BJ (cell line): ENCODE results near the gene IFITM10. TPM values are rescaled to one million over a fixed set of nuclear protein-coding genes. Genes with fewer than 3 reads are reported as not detected.
A peak's percentile ranks its signal among the peaks of the same experiment; 100 is the strongest.

ENCODE experiments used
- CTCF ChIA-PET: fragments of 350-600 bp; formaldehyde crosslinking; extraction: SDS; loops from one replicate; lab custom pipeline; 2021; ENCODE audit warnings: antibody characterized with exemption, inconsistent platforms; lab: Yijun Ruan, JAX
- POLR2A ChIA-PET: fragments of 300-600 bp; sonication (Branson Sonifier 250); formaldehyde crosslinking; extraction: SDS; loops from one replicate; lab custom pipeline; 2021; ENCODE audit warnings: antibody characterized with exemption; lab: Charles Lee
- DNase-seq: peaks from one replicate; pipeline ENCODE4 v3.0.0-alpha.2; 2011; ENCODE audit warnings: low read depth
- H3K27me3 ChIP-seq: 2 replicates; pipeline ENCODE4 v1.6.0; 2011; ENCODE audit warnings: low read length; ENCODE audit not compliant: control insufficient read depth, insufficient read depth
- H3K36me3 ChIP-seq: 2 replicates; pipeline ENCODE4 v1.5.1; 2011; ENCODE audit warnings: low read length; ENCODE audit not compliant: control insufficient read depth, insufficient read depth
- H3K4me3 ChIP-seq: 2 replicates; pipeline ENCODE4 v1.5.1; 2011; ENCODE audit warnings: low read depth, mild to moderate bottlenecking, control low read depth, low read length
- polyA plus RNA-seq: library from polyadenylated mRNA; depleted of rRNA; stranded (reverse); fragments of >200 nt; gene quantifications from 2 replicates; pipeline ENCODE4 v1.2.3, GENCODE V29; 2011
- TF ChIP-seq, protein P1 (sequence below): IDR thresholded peaks from 2 replicates; pipeline ENCODE4 v1.5.1; 2011; ENCODE audit warnings: low read depth, mild to moderate bottlenecking, control low read depth, inconsistent platforms, low read length, moderate library complexity; ENCODE audit not compliant: insufficient read depth

IFITM10 gene
- polyA plus RNA-seq, 1 experiment = 0.22 TPM

DNA sequence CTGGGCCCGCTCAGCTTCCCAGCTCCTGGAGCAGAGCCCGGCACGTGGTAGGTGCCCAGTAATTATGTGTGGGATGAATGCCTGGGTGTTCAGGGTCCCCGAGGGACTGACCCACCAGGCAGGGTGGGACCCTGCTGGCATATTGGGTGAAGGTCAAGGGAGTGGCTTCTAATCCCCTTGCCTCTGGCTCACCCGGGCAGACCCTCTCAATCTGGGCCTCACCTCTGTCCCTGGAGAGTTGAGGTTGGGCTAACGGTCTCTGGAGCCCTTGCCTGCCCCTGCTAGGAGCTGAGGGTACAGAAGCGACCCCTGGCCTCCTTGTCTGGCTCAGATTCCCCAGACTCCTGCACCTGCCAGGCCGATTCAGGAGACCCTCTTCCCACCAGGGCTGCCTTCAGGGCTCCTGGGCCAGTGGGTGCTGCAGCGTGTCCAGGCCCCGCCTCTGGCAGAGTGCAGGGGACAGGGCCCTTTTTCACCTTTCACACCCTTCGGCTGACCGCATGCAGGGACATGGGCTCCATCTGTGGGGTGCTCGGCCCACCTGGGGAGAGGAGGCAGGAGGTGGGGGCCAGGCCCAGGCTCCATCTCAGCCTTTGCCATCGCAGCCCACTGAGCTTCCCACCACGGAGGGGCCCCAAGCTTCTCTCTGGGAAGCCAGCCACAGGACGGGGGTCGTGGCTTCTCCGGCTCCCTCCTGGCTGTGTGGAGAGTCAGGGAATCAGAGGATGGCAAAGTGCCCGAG, 17.2 kb upstream of the IFITM10 start:
- ChIA-PET POLR2A (no interaction called here), CTCF (no interaction called here)
- no peaks in the 10 kb centered on the region for H3K36me3 ChIP-seq
- DNase-seq = no peak
- no peaks in the 10 kb centered on the region for H3K27me3 ChIP-seq
- H3K4me3 ChIP-seq = no peak overlapping the region
- TF ChIP-seq, protein P1, sequence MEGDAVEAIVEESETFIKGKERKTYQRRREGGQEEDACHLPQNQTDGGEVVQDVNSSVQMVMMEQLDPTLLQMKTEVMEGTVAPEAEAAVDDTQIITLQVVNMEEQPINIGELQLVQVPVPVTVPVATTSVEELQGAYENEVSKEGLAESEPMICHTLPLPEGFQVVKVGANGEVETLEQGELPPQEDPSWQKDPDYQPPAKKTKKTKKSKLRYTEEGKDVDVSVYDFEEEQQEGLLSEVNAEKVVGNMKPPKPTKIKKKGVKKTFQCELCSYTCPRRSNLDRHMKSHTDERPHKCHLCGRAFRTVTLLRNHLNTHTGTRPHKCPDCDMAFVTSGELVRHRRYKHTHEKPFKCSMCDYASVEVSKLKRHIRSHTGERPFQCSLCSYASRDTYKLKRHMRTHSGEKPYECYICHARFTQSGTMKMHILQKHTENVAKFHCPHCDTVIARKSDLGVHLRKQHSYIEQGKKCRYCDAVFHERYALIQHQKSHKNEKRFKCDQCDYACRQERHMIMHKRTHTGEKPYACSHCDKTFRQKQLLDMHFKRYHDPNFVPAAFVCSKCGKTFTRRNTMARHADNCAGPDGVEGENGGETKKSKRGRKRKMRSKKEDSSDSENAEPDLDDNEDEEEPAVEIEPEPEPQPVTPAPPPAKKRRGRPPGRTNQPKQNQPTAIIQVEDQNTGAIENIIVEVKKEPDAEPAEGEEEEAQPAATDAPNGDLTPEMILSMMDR = no peak

DNA sequence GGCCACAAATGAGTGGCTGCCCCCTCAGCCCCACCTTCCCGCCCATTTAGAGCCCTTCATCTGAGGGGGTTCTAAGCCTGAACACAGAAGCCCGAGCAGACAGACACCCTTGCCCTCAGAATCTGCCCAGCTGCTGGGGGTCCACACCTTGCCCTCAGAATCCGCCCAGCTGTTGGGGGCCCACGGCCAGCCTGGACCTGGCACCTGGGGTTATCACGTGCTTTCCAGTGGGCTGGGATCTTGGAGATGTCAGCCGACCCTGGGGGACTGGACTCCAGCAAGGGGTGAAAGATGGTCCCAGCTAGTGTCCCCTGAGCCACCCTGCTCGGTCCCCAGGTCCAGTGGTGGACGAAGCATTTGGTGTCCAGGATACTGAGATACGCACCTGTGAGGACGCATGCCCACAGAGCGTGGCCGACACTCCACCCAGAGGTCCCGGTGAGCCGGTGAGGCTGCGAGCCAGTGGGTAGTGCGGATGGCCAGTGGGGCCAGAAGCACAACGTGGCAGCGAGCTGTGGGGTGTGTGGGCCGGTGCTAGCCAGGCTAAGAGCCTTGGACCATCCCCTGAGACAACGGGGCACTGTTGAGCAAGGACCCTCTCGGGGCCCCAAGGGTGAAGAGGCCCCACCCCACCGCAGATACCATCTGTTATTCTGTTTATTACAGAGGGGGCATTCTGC, 16.5 kb upstream of the IFITM10 start:
- TF ChIP-seq, protein P1 = no peak
- Histone ChIP-seq H3K27me3 (no peaks in the 10 kb centered on the region), H3K36me3 (no peaks in the 10 kb centered on the region), H3K4me3 (no peak overlapping the region)
- ChIA-PET POLR2A (no interaction called here), CTCF (no interaction called here)
- DNase-seq = no peak

DNA sequence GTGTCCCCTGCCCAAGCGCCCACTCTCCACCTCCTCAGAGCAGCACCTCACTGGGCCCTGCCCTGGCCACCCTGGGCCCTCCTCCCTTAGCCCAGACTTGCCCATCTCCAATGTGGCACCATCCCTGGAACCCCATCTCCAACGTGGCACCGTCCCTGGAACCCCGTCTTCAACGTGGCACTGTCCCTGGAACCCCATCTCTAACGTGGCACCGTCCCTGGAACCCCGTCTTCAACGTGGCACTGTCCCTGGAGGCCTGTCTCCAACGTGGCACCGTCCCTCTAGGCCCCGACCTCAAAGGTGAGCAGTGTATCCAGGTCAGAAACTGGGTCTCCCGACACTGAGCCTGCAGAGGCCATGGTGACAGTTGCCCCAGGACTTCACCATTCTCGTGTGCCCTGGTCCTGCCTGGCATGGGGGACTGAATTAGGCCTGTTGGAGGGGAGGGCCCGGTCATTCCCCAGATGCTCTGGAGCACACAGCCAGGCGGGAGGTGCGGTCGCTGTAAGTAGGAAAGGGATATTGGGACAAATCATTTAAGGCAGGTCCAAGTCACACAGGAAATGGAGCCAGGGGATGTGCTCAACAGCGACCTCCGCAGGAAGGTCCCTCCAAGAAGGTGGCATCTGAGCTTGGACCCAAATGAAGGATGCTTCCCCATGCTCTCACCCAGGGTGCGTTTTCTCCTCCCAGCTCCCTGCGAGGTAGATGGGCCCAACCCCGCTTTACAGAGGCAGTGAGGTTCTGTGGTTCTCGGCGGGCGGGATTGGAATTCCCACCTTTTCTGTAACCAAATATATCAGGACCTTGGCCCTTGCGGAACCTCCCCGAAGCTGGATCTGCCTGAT, 15.7 kb upstream of the IFITM10 start:
- Histone ChIP-seq H3K36me3 (no peaks in the 10 kb centered on the region), H3K4me3 (no peak overlapping the region), H3K27me3 (no peaks in the 10 kb centered on the region)
- no peak for DNase-seq
- TF ChIP-seq, protein P1 = no peak
- POLR2A ChIA-PET = no interaction called here
- CTCF ChIA-PET = no interaction called here

DNA sequence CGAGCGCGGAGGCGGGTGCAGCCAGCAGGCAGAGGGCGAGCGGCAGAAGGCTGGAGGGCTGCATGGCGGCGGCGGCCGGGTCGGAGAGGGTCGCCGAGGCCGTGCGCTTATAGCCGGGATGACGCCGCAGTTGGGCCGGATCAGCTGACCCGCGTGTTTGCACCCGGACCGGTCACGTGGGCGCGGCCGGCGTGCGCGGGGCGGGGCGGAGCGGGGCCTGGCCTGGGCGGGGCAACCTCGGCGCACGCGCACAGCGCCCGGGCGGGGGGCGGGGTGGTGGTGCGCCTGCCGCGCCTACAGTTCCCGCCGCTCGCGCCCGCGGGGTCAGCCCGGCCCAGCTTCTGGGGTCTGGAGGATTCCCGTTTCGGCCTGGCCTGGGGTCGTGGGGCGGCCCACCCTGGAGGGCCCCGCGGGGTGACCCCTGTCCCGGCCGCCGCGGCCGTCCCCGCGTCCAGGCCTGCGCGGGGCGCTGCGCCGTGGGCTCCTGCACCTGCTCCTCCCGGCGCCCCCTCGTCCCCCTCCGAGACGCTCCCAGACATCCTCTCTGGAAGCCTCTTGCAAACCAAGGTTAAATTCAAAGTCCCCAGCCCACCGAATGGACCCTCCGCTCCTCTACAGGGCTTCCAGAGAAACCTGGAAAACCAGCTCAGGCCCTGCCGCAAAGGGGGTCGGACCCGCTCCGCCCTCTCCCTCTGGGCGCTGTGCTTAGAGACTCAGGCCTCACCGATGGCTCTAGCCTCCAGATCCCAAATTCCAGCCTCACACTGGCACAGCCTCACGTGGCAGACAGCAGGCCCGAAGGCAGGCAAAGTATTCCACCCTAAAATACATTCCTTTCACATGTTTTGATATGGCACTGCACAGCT, 13.6 kb upstream of the IFITM10 start, which contains the start of gene CTSD:
Gene CTSD, minus strand, starts transcription at position 132 of the 866 bp plus-strand sequence. Its CDS starts 68 bp downstream, at position 64.
- POLR2A ChIA-PET = interaction anchor here (0.6 kb wide), 2 partner anchors 8 to 69 kb away, joined by 13 to 16 read pairs; no protein-coding TSS in a partner anchor

More for the DNA sequence above, 13.6 kb upstream of the IFITM10 start, which contains the start of gene CTSD:
- CTCF ChIA-PET = interaction anchor here (0.6 to 4.1 kb wide), 2 partner anchors 68 to 189 kb away, joined by 3 to 18 read pairs; no protein-coding TSS in a partner anchor
- peak within 1 kb of the TSS; percentile 95 for H3K4me3 ChIP-seq
- H3K36me3 ChIP-seq = peaks cover 5% of the 10 kb centered on the region
- no peaks in the 10 kb centered on the region for H3K27me3 ChIP-seq
- DNase-seq = no peak
- TF ChIP-seq, protein P1 = 0 out of 2 replicates have a peak, but pooled peaks have one; percentile 8
